Stimulated activated CD4-positive, alpha-beta T cell treated with anti-CD3 and anti-CD28 coated beads, Interleukin-12 subunit alpha, Interleukin-12 subunit beta, amount 100 ng/mL, for 48 hours (primary cell): ENCODE measurements around the gene HSPA12A.

Experiments
- DNase-seq, 3 donors: peaks; one replicate each; pipeline ENCODE4 v3.0.0-alpha.2; 2020; ENCODE audit warnings: low read depth in 2 of 3, low spot score in 1 of 3

The HSPA12A gene, protein sequence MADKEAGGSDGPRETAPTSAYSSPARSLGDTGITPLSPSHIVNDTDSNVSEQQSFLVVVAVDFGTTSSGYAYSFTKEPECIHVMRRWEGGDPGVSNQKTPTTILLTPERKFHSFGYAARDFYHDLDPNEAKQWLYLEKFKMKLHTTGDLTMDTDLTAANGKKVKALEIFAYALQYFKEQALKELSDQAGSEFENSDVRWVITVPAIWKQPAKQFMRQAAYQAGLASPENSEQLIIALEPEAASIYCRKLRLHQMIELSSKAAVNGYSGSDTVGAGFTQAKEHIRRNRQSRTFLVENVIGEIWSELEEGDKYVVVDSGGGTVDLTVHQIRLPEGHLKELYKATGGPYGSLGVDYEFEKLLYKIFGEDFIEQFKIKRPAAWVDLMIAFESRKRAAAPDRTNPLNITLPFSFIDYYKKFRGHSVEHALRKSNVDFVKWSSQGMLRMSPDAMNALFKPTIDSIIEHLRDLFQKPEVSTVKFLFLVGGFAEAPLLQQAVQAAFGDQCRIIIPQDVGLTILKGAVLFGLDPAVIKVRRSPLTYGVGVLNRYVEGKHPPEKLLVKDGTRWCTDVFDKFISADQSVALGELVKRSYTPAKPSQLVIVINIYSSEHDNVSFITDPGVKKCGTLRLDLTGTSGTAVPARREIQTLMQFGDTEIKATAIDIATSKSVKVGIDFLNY

GRCh38 chr10:116742367-116743265 is at the start of gene HSPA12A:
HSPA12A (minus strand) TSS chr10:116742566; CDS start chr10:116742469, 97 bp downstream.
- peak in 2 of 3 donors; percentile 34 to 38 for DNase-seq

DNA sequence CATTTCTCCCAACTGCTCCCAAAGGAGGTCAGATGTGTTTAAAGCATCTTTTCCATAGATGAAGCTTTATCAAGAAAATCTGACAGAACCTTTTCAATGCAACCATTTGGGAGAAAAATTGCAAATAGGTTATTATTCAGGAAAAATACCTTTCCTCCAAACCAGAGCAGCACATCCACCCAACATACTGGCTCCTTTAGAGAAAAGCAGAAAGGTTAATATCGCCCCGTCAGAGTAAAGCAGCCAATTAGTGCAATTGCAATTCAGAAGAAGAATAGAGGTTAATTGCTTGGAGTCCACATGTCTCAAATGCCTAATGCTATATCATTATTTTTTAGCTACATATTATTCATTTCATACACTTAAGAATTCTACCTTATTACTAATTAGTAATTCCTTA is 48.9 kb upstream of the HSPA12A start:
- DNase-seq = no peak

GRCh38 chr10:116787893-116788665 is 45.7 kb upstream of the HSPA12A start:
- peak; percentile 51 to 79 (median 56) for DNase-seq

DNA sequence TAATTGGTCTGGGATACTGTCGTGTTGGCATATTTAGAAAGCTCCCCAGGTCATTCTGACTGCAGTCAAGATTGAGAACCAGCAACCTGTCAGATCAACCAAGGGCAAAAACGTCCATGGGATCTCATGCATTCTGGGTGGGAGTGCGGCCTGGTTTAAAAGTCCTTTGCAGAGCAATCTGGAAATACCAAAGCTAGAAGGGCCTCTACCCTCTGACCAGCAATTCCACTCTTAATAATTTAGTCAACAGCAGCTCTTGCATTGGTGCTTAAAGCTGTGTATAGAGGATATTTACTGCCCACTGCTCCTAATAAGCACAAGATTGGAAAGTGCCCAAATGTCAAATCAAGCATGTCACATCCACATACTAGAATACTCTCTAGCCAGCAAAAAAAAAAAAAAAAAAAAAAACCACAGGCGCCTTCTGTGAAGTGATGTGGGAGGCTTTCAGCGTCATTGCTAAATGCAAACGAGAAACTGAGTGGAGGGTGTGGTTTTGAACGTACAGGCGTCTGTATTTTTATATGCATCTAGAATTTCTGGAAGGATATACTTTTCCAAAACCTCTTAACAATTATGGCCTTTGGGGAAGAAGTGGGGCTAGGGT is 44.8 kb upstream of the HSPA12A start:
- DNase-seq = no peak

DNA sequence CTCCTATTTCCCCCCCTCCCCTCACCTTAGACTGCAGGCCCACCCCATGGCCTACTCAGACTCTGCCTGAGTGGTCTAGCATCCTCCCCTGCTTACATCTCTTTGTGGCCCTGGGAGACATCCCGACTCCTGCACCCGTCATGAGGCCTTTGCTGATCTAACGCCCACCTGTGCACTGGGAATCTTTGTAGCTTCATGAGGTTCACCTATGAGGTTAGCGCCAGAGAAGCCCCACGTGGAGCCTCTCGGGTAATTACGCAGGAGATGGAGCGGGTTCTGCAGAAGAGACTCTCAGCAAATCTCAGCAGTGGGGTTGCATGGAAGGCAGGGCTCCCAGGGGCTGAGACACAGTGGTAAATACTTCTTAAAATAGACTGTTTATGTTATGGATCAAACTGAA is 43.5 kb upstream of the HSPA12A start:
- no peak for DNase-seq

DNA sequence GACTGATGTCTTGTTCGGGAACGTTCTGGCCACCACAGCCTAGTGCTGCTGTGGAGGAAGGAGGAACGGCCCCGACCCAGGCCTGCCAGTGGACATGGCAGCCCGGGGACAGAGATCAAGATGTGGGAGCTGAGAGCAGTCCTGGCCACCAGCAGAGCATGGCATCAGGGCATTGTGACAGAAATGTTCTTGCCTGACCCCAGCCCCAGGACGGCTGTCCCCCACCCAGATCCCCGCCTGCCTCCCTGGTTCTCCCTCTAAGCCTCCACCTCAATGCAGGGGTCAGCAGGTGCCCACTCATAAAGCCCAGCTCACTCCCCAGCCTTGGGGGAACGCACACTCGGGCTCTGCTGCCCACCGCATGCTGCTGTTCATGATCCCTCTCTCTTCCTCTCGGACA is 42.9 kb upstream of the HSPA12A start:
- no peak for DNase-seq

- no peak for DNase-seq
These were observed 42.3 kb upstream of the HSPA12A start for GRCh38 chr10:116784651-116785050.

DNA sequence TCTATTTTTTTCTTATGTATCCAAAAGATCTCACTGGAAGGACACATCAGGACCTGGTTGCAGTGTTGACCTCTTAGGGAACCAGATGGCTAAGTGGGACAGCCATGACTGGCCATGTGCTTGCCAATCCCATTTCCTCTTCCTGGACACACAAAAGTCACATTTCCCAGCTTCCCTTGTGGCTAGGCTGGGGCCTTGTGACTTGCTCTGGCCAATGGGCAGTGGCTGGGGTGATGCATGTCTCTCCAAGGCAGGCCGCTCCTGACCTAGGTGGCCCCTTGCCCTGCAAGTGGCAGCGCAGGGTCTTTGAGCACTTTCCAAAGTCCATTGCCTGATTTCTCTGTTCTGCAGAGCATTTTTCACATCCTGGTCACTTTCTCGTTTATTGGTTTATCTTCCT is 41.7 kb upstream of the HSPA12A start:
- DNase-seq = no peak

GRCh38 chr10:116783011-116783655 is 40.8 kb upstream of the HSPA12A start:
- no peak for DNase-seq

DNA sequence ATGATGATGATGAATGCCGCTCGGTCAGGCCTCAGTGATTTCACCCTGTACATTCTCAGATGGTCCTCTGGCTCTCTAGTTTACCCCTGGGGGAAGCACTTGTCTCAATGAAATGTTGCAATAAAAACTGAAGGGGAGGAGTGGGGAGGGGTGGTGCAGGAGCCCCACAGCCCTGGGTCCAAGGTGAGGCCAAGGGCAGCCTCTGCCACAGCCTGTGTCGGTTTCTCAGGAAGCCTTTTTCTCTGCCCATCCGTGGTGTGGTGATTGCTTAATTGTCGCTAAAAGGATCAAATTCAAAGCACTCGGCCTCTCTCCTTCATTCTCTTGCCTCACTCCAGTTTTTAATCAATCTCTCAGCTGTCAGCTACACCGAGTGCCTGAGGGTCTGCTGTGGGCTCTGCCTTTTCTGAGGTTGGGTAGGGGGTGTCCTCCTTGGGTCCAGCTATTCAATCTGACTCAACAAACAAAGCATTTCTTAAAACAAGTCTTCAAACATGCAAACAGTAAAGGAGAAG is 39.1 kb upstream of the HSPA12A start:
- DNase-seq = no peak

DNA sequence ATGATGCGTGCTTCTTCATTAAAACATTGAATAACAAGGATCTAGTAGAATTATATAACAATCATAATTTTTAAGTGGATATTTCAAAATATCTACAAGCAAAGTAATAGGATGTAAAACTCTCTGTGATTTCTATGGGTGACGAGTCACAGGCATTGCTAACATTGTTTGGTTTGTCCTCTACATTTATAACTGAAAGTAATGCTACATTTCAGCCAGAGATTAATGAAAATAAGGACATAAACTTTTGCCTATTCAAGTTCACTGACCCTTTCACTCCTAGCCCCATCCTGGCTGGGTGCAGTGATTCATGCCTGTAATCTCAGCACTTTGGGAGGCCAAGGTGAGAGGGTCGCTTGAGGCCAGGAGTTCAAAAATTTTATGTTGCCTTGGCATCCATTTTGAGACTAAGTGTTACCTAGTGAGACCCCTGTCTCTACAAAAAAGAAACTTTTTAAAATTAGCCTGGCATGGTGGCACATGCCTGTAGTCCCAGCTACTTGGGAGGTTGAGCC is 38.4 kb upstream of the HSPA12A start:
- DNase-seq = no peak

DNA sequence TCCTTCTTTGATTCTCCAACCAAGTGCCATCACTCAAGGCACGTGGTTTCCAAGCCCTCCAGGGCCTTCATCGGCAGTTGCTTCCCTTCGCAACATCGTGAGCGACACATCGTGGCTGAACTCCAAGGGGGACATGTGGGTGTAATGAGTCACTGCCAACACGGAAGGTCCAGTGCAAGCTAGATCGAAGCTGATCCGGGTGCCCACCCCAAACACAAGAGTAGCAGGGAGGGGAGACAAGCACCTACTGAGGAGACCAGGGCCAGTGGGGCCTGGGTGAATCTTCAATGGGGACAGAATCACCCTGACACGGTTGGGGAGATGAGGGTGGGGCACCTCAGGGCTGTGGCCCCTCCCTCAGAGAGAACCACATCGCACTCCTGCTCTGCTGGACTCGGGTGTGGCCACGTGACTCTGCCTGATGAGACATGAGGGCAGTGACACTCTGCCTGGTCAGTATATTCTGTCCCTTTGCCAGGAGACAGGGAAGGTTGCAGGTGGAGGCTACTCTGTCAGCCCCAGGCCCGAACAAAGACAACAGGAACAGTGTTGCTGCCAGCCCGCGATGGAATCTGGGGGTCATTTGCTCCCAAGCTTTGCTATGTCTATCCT is 36.8 kb upstream of the HSPA12A start:
- no peak for DNase-seq

DNA sequence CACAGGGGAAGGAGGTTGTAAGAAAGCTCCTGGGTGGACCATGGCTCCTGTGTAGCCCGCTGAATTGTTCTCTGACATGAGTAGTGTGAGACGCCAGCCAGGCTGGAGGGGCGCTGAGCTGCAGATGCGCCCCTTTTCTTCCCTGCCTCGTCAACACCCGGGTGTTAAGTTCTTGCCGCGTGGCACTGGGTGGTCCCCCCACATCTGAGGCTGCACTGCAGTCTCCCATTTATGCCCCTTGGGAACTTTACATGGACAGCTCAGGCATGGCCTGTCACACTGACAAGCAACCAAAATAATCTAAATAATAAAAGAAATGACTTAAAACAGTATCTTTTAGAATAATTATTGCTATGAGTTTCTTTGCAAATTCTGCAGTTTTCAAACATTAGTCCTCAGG is 34.6 kb upstream of the HSPA12A start:
- DNase-seq = no peak

DNA sequence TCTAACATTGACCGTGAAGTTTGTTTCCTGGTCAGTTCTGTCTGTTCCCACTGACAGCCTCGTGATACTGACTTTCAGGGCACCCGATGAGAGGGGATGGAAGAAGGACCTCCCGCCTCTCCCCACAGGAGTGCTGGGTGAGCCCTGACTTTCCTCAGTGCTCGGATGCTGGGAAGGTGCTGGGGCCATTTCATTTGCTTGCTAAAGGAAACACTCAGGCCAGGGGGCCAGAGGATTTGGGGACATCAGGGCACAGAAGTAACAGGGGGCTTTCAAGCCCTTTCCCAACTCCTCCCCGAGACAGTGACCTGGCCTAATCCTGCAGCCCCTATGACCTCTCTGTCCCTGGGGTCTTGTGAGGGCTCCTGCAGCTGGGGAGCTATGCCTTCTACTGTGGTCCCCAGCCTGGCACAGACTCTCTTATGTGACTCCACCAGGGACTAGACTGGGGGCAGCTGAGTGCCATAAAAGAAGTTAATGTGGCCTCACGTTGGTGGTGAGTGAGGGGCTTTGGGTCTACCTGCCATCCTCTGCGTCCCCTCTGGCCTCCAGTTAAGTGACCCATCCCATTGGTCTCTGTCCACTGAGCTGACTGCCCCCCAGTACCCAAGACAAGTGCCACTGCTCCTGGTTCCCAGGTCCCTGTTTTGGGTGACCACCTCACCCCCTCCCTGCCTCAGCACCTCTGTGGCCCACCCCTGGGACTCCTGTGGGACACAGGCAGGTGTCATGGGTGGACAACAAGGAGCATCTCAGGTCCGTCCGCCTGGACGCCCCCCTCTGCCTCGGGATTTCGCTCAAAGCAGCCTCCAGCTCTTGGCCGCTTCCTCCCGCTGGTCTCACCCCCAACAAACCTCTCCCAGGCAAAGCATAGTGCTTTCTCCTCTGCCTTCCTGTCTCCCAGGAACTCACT is 33.4 kb upstream of the HSPA12A start:
- DNase-seq = no peak

GRCh38 chr10:116774728-116775151 is 32.4 kb upstream of the HSPA12A start:
- DNase-seq = no peak

DNA sequence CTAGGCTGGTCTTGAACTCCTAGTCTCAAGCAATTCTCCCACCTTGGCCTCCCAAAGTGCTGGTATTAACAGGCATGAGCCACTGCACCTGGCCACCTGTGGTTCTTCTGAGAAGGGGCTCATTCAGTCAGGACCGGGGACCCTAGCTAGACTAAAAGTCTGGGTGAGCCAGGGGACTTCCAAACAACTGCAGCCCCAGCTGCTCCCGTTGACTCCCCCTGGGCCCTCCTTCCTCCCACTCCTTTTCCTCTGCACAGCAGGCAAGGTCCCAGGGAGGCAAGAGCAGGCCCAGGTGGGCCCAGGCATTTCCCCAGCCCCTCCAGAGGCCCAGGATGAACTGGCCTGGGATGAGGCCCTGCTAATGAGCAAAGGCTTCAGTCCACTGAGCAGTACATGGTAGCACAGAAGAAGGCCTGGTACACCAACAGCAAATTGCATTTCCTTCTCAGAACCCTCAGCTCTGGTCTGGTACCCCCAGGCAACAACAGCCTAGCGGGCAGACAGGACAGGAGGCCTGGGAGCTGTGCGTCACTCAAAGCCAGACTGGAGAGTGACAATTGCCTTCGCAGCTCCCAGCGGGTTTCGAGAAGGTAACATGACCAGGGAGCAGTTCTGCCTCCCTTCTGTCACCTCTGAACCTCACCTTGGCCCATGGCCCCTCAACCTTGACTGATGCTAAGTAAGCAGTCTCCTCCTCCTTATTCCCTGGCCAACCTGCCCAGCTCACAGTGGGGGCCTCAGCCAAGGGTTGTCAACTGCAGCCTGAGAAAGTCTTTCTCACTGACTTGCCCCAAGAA is 30.7 kb upstream of the HSPA12A start:
- no peak for DNase-seq

DNA sequence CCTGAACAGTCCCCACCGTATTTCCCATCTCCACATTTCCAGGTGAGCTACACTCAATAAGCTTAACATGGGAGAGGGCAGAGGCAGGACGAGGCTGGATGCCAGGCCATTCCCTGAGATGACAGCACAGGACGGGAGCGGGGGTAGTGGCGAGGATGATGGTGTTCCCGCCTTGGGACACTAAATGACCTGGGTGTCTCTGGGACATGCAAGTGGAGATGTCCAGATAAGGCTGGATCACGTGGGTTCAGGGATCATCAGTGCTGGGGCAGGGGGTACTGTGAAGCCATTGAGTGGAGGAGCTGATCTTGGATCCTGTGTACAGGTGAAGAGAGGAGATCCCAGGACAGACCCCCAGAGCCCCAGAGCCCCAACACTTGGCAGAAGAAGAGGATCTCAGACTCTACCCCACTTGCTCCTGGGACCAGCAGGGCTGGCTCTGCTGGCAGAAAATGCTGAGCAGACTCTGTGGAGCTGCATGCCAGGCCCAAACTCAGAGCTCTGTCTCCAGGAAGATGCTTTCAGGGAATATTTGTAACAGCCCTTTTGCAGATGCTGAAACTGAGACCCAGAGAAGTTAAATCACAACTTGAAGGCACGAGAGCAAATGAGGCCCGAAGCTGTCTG is 29.7 kb upstream of the HSPA12A start:
- no peak for DNase-seq
